ENCODE results near the gene SMIM24. TPM values are rescaled to one million over a fixed set of nuclear protein-coding genes. Genes with fewer than 3 reads are reported as not detected.

Gene SMIM24
- 0.33 TPM in 1 of 2 replicates, not detected in the other for total RNA-seq

DNA sequence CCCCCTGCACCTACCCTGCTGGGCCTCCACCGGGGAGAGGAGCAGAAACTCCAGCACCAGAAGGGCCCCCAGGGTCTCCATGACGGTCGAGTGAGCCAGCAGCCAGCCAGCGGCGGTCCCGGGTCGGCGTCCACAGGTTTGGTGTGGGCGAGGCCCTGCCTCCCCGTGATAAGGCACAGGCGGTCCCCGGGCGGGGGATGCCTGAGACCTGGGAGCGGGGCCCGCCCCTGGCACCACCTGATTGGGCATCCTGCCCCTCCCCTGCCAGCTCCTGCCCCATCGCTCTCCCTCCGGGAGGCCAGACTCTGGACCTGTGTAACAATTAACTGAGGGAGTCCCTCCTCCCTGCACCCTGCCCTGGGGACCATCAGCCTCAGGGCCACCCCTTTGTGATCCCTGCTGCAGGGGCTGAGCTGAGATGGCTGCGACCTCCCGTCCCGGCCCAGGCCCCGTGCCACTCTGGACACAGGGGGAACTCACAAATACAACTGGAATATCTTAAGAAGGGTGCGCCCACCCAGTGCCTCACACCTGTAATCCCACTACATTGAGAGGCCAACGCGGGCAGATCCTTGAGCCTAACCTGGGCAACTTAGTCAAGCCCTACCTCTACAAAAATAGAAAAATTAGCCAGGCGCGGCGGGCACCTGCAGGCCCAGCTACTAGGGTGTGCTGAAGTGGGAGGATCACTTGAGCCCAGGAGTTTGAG is at the start of gene SMIM24:
SMIM24 (minus strand) TSS at position 143 of the 709 bp plus-strand sequence; CDS start at position 81, 62 bp downstream.

DNA sequence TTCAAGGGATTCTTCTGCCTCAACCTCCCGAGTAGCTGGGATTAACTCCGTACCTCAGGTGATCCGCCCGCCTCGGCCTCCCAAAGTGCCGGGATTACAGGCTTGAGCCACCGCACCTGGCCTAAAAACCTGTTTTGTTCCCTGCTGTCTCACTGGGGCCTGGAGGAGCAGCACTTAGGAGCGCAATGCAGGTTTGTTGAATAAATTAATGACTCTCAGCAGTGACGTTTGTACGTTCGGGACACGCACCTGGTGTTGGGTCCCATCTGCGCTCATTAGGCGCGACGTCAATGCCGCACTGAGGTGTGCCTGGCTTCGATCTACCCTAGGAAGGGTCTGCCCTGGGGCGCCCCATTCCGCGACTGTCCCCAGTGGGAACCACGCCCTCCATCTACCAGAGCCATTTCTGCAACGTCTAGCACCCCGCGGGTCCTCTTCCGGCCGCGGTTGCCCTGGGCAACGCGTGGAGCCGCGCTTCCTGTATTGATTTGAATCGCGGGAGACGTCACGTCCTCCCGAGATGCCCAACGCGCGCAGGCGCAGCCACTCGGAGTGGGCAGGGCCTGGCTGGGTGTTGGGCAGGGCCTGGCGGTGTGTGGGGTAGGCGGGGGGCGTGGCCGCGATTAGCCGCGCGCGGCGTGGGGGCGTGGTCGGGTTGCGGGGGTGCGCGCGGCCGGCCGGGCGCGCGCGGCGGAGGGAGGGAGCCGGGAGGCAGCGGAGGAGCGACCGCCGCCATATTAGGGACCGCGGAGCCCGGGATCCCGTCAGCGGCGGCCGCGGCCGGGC is 25.5 kb upstream of the SMIM24 start, which contains the start of gene FZR1:
FZR1 (plus strand) TSS at position 714 of the 786 bp plus-strand sequence. CDS start 16,679 bp downstream, outside the sequence.

DNA sequence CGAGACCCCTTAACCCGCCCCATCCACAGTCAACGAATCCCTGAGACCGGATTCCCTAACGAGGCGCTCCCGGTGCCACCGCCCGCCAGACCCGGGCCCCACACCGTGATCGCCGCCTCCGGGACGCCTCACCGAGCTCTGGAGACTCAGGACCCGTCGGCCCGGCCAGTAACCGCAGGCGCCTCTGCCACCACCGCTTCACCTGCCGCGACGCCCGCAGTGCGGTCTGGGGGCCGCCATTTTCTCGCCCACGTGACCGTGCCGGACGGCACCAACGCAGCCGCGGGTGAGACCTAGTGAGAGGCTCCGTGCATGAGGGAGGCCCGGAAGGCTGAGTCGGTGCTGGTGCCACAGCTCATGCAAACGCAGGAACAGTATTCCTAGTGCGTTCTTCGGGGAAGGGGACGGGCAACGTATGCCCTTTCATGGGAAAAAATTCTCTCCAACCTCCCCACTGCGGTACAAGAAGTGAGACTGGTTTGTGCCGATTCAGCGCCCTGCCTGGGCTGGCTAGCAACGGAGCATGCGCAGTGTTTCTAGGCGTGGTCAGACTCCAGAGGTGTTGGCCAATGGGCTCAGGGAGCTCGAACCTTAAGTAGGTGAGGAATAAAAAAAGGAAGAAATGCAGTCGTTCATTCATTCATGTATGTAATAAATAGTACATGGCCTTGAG is 20.2 kb upstream of the SMIM24 start, which contains the start of gene DOHH:
DOHH (minus strand) TSS at position 246 of the 673 bp plus-strand sequence. CDS start 3,860 bp downstream, outside the sequence.

DNA sequence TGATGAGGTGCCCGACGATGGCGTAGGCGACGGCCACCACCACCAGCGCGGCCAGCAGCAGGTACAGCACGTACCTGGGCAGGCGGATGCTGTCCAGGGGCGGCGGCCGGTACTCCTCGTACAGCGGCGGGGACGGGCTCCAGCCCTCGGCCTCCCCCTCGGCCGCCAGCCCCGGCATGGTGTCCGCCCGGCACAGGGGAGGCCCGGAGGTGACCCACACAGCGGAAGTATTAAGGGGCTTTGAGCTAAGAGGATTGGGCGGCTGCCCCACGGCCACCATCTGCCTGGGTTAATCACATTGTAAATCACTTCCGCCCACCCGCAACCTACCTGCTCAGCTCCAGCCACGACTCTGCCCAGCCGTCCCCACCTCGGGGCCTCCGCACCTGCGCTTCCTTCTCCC is 2.9 kb upstream of the SMIM24 start, which contains the start of gene SMIM44:
SMIM44 (minus strand) TSS at position 216 of the 403 bp plus-strand sequence; CDS start at position 178, 38 bp downstream.

Small RNA genes lying within 50 kb of the gene (small RNA-seq; reads per million reads assigned to genes)
- gene RF00212, result not detected

Other genes starting within 250 kb of the SMIM24 start
- gene NFIC, start 113.9 kb downstream of the SMIM24 start, total RNA-seq, result 61.7 and 63.0 TPM in 2 replicates
- not detected in 2 replicates for gene SMIM44, start 2.9 kb upstream of the SMIM24 start, total RNA-seq
- gene DOHH, start 20.1 kb upstream of the SMIM24 start, total RNA-seq, result 11.8 TPM in 2 replicates
- gene FZR1, start 25.8 kb upstream of the SMIM24 start, total RNA-seq, result 44.6 and 55.2 TPM in 2 replicates
- gene TEKTIP1, start 58.6 kb upstream of the SMIM24 start, total RNA-seq, result not detected in 2 replicates
- gene MFSD12, start 77.1 kb upstream of the SMIM24 start, total RNA-seq, result 78.8 and 124 TPM in 2 replicates
- 83.5 and 111 TPM in 2 replicates for gene HMG20B, start 92.4 kb upstream of the SMIM24 start, total RNA-seq
- gene GIPC3, start 105.0 kb upstream of the SMIM24 start, total RNA-seq, result 1.1 and 1.3 TPM in 2 replicates
- 1.7 and 2.0 TPM in 2 replicates for gene TBXA2R, start 126.3 kb upstream of the SMIM24 start, total RNA-seq
- 27.0 and 33.6 TPM in 2 replicates for gene CACTIN, start 146.3 kb upstream of the SMIM24 start, total RNA-seq
- 43.6 and 54.5 TPM in 2 replicates for gene PIP5K1C, start 219.9 kb upstream of the SMIM24 start, total RNA-seq
- not detected in 2 replicates for gene TJP3, start 227.9 kb upstream of the SMIM24 start, total RNA-seq